Right renal pelvis (tissue), 4 donors: ENCODE measurements around the gene TCP10L. TPM values are rescaled to one million over a fixed set of nuclear protein-coding genes. Genes with fewer than 3 reads are reported as not detected.
A peak's percentile ranks its signal among the peaks of the same experiment; 100 is the strongest.
"Not testable (repeated sequence)": the region's sequence is repeated elsewhere in the genome, so short reads cannot be mapped to it uniquely, and the experiment has no call there.

Source experiments
- DNase-seq, 4 donors: peaks; one replicate each; pipeline ENCODE4 v3.0.0-alpha.2; 2013; ENCODE audit warnings: low read depth in 4 of 4, low spot score in 3 of 4, missing footprints in 1 of 4
- polyA plus RNA-seq, 4 donors: library from polyadenylated mRNA; unstranded; fragments of 120-200 nt; gene quantifications; one replicate each; pipeline ENCODE4 v1.2.1, GENCODE V29; 2013; ENCODE audit not compliant: insufficient read length in 4 of 4

The TCP10L gene, protein sequence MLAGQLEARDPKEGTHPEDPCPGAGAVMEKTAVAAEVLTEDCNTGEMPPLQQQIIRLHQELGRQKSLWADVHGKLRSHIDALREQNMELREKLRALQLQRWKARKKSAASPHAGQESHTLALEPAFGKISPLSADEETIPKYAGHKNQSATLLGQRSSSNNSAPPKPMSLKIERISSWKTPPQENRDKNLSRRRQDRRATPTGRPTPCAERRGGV
- 1 to 10 TPM; 1.7 to 2.3 (median 2.1) TPM for polyA plus RNA-seq

DNA sequence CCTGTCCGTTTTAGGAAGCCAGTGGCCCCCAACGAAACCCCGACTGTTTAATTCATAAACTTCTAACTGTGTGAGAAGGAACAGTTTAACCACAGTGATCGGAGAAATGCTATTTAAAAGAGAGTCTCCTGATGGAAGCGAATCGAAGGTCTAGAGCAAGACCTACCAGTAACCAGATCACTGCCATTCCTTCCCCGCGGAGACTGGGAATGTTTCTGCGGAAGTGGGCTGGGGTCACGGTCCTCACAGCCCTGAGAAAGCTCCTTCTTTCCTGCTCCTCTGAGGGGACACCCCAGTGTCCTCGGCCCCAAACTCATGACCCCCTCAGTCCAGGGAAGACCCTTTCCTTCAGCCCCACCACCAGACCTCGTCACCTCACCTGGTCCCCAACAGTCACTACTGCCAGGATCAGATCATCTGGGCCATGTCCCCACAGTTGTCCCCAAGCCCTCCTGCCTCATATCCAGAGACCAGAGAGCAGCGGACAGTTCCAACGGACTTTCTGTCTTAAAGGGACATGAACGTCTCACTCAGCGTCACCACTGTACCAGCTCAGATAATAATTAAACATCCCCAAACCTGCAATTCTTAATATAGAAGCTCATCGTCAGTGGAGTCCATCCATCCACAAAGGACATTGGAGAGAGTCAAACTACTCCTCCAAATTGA is at the start of gene TCP10L:
Gene TCP10L (minus strand): TSS at position 482 of the 669 bp plus-strand sequence. CDS start 1,219 bp downstream, outside the sequence.
- DNase-seq = no peak

DNA sequence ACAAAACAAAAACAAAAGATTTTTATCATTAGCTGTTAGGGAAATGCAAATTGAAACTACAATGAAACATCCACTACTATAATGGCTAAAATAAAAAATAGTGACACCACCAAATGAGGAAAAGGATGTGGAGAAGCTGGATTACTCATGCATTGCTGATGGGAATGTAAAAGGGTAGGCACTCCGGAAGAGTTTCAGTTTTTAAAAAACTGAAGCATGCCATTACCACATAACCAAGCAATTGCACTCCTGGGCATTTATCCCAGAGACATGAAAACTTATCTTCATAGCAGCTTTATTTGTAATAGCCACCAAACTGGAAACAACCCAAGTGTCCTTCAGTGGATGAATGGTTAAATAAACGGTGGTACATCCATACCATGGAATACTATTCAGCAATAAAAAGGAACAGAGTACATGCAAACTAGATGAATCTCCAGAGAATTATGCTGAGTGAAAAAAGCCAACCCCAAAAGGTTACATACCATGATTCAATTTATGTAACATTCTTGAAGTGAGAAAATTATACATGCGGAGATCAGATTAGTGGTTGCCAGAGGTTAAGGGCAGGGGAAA is 41.4 kb upstream of the TCP10L start:
- no peak for DNase-seq

DNA sequence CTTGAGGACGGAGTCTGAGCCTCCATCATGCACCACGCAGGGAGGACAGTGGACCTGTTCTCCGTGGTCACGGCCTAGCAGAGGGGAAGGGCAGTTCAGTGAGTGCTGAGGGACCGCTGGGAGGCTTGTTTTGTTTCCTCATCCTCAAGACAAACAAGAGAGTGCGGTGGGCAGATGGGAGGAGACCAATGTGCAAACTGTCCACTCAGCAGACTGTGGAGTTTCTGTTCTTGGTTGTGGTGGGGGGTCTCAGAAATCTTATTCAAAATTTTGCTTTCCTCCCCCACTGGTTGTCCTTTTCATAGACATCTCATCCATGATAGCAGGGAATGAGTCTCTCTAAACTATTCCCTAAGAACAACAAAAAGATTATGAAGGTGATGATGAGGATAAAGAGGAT is 32.9 kb upstream of the TCP10L start:
- not testable (repeated sequence) for DNase-seq

DNA sequence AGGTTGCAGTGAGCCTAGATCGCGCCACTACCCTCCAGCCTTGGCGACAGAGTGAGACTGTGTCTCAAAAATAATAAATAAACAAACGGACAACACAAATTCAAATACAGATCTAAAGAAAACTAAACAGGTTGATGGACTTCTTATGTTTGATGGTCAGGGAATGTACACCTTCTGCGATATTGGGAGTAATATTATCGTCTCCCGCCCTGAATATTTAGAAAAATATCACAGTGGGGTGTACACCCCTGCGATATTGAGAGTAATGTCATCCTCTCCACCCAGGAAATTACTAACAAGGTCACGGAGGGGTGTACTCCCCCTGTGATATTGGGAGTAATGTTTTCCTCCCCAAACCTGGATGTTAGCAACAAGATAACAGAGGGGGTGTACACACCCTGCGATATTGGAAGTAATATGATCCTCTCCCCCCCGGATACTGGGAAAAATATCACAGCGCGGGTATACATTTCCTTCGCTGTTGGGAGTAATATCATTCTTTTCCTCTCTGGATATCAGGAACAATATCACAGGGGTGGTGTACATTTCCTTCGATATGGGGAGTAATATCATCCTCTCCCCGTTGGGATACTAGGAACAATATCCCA is 28.2 kb upstream of the TCP10L start:
- no peak for DNase-seq

DNA sequence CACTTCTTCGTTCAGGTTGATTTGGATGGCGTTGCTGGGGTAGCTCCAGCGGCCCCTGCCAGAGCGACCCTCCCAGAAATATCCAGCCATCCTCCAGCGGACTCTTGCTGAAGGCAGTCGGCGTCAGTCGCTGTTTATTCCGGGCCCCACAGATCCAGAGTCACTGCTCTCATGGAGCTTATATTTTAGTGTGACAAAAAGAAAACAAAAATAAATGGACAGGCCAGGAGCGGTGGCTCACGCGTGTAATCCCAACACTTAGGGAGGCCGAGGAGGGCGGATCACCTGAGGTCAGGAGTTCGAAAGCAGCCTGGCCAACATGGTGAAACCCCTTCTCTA is 27.6 kb upstream of the TCP10L start:
- no peak for DNase-seq

DNA sequence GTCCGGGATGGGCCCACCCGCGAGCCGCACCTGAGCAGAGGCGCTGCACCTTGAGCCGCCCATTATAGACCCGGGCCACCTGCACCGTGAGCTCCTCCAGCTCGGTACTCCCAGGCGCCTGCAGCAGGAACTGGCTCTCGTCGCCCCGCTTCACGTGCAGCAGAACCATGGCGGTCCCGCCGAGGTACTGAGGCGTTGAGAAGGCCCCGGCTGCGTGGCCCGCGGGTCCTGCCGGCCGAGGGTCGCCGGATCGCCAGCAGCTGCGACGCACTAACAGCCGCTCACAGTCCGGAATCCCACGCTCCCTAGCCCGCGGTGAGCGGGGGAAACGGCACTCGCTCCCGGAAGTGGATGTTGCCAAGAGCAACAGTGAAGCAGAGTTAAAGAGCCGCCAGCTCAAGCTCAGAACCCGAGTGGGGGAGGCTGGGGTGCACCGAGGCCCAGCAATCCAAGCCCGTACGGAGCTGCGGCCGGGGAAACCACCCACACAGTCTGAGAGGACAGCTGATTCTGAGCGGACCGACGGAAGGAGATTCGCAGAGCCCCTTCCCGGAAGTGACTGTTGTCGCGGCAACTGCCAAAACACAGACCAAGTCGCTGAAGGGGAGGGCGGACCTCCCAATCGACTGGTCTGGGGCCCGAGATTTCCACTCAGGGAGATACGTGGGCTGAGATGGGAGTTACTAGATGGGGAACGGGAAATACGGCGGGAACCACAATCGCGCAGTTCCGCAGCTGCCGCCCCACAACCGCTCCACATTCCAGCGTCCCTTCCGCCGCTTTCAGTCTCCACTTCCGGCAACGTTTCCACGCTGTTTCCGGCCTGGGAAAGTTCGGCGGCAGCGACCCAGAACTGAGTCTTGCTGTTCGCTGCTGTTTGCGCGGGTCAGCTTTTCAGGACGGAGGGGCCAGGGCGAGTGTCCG is 27.0 kb upstream of the TCP10L start, which contains the start of gene CFAP298:
Gene CFAP298 (minus strand): TSS at position 303 of the 924 bp plus-strand sequence. CDS start 134 bp downstream, at position 169.
- peak; percentile 83 to 89 (median 87) for DNase-seq

DNA sequence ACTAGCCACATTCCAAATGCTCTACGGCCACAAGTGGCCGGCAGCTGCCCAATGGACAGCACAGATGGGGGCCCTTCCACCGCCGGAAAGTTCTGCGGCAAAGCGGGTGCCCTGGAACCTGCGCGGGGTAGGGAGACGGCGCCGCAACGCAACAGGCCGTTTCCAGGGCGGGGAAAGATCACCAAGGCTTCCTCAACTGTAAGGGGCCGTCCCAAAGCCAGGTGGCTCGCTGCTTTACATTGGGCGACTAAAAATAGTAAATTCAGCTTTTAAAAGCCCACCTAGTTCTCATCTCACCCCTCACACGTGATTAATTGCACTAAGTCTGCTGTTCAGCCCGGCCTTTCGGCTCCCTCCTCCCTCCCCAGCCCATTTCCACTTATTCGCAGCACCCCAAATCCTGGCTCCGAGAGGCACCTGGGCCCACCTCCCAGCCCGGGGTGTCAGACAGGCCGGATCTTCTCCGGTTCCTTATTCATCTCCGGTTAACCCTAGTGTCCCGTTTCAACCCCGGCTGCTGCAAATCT is 26.2 kb upstream of the TCP10L start:
- no peak for DNase-seq

DNA sequence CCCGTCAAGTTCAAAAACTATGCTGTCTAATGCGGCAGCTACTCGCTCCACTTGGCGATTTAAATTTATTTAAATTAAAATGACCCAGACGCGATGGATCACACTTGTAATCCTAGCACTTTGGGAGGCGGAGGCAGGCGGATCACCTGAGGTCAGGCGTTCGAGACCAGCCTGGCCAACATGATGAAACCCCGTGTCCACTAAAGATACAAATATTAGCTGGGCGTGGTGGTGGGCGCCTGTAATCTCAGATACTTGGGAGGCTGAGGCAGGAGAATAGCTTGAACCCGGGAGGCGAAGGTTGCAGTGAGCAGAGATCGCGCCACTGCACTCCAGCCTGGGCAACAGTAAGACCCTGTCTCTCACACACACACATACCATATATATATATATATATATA is 25.6 kb upstream of the TCP10L start:
- DNase-seq = not testable (repeated sequence)

DNA sequence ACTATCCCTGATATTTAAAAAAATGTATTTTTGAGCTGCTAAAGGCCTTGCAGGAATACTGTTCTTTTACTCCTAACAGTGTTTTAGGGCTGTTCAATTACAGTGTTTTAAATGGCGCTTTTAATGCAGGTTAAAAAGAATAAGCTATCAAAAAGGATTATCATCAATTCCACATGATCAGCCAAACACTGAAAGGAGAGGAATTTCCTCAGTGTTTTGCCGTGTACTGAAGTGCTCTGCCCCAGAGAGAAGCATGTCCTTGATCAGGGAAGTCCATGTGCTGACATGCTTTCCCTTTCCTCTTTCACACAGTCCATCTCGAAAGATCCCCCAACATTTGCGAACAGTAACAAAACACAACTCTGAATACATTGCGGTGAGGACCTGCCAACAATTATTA is 23.5 kb upstream of the TCP10L start:
- DNase-seq = no peak

DNA sequence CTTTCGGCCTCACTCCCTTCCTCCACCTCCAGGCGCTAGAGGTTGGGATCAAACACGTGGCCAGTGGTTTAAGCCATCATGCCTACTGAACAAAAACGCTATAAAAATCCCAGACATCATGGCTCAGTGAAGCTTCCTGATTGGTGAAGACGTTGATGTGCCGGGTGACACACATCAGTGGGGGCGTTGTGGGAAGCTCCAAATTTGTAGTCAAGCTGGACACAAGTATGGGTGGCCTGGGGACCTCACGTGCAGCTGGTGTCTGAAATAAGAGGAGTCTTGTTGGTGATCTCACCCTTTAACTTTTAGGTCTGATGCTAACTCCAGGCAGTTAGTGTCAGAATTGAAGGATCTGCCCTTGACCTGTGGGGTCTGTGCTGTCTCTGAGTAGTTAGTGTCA is 20.1 kb upstream of the TCP10L start:
- no peak for DNase-seq

DNA sequence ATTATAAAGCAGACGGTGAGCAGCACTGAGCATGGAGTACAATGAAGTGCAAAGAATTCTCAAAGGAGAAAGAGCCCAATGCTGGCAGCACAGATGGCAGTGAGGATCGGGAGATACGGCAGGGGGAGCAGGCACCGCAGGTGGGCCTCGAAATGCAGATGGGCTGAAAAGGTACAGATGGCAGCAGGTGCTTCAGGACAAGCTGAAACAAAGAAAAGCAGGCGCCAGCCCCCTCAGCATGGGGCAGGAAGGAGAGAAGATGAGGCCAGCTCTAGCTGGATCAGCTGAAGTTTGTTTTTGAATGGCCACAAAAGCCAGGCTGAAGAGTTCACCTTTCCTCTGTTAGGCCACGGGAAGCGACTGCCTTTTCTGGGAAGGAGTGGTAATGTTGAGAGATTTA is 19.1 kb upstream of the TCP10L start:
- DNase-seq = no peak

DNA sequence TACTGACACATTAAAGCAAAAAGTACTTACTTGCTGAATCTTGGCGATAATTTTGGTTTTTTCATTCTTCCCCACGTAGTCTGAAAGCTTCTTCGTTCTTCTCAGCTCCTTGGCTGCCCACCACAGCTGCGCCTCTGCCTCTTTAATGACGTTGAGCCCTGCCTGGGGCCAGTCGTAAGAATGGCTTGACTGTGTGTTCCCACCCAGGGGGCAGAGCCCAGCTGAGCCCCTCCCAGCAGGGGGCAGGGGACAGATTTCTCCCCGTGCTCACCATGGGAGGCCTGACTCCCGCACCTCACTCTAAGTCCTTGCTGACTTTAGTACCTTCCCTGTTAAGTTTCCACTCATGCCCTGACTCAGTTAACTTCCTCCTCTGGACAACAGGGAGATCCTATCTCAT is 17.8 kb upstream of the TCP10L start:
- no peak for DNase-seq

DNA sequence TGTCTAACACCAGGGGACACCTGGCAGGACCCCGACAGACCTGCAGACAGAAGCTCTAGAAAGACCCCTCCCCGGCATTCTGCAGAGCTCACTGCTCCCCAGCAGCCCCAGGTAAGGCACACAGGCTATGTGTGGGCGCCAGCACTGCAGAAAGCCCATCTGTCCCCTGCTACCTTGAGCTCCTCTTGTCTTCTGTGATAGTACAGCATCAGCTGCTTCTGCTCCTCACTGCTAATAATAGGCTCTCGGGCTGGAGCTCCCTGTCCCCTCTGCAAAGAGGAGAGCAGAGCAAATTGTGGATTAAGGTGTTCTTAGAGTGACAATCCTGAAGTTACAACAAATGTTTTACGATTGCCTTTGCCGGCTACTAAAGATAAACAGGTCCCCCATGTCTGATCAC is 16.8 kb upstream of the TCP10L start:
- no peak for DNase-seq

DNA sequence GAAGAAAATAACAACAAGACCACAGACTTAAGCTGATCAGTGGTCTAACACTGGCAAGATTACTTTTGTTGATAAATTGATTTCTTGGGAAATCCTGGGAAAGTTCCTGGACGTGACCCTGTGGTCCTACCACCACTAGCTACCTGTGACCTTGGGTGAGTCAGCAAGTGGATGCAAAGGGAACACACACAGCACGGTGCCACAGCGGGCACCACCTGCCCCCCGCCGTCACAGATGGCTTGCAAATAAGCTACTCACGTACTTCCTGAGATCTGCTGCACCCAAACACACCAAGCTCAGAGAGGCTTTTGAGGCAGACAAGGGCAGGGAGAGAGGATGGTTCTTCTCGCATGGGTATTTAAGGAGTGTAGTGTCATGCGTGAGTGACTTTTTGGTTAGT is 14.2 kb upstream of the TCP10L start:
- DNase-seq = no peak

DNA sequence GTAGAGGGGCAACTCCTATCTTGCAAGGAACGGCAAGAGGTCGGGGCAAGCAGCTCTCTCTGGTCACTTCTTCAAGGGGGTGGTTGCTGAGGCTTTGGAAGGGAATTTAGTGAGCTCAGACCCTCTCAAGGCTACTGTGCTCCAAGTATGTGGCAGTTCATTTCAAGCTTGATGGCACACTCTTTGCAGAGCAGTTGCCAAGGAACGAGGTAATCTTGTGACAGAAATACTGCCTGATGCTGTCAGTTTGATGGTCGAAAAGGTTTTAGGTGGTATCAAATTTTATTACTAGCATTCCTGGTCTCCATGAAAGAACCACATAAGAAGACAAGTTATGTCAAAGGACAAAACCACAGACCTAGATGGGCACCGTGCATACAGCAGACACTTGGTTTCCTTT is 13.8 kb upstream of the TCP10L start:
- DNase-seq = peak in 2 of 4 donors; percentile 49

DNA sequence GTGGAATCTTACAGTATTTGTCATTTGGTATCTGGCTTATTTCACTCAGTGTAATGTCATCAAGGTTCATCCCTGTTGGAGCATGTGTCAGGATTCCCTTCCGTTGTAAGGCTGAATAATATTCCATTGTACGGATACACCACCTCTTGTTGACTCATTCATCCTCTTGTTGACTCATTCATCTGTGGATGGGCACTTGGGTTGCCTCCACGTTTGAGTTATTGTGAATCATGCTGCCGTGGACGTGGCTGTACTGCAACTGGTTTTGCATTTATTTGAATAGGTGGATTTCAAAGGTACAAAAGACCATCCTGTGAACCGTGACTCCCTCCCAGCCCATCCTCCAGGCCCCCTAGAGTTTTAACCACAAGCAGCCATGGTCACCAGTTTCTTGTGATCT is 11.9 kb upstream of the TCP10L start:
- no peak for DNase-seq

DNA sequence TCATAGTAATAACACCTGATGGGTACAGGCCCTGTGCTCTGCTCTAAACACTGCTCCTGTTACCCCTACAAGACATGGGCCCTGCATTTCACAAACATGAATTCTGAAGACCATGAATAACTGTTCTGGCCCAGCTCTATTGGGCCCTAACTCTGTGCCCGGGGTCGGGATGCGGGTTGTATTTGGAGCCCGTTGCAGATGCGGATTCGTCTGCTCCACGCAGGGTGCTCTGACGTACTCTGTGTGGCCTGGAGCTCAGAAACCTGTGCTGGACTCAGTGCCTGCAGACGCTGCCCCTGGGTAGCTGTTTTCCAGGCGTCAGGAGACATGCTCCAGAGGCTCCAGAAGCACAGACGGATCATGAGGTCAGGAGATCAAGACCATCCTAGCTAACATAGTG is 10.1 kb upstream of the TCP10L start:
- DNase-seq = no peak

DNA sequence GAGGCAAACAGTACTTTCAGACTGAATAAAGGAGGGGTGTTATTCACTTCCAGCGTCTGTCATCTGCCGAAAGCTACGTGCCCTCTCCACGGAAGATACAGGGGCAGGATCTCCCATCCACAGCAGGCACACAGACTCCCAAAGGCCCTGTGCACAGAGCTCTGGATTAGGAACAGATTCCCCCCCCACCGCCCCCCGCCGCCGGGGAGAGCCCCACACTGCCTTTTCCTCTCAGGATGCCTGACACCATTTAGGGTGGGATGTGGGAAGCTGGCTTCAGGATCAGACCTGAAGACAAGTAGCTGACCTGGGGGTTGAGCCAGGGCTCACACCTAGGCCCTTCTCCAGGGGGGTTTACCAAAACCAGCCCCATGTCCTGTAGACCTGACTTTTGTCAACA is 8.4 kb upstream of the TCP10L start:
- DNase-seq = no peak

DNA sequence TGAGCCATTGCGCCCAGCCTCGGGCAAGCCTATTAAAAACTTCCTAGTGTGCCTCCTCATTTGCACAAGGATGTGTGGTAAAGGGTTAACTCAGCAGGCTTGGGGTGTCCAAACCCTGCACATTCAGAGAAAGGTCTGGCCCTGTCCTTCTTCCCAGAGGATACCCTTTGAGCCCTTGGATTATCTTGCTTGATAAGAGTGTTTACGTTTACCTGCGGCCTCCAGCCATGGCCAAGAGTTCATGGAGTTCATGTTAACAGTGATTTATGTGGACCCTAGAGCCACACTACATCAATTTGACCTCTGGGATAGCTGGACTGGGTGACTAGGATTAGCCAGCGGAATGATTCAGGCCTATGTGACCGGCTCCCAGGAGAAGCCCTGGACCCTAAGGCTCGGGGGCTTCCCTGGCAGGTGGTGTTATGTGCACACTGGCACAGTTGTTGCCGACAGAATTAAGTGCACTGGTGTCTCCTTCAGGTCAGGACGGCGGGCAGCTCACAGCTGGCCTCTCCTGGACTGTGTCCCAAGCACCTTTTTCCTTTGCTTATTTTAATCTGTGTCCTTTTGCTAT is 7.7 kb upstream of the TCP10L start:
- no peak for DNase-seq

DNA sequence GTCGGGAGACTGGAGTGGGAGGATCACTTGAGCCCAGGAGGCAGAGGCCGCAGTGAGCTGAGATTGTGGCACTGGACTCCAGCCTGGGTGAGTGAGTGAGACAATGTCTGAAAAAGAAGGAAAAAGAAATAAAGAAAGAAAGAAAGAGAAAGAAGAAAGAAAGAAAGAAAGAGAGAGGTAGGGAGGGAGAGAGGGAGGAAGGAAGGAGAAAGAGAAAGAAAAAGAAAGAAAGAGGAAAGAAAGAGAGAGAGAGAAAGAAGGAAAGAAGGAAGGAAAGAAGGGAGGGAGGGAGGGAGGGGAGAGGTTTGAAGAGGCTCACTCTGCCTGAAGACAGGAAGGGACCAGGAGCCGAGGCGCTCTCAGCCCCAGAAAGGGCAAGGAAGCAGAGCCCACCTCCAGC is 4.8 kb upstream of the TCP10L start:
- DNase-seq = no peak
